Lower leg skin (tissue), 4 donors: Measurements from ENCODE around the gene KRT14. TPM values are rescaled to one million over a fixed set of nuclear protein-coding genes. Genes with fewer than 3 reads are reported as not detected.

Experiments
- DNase-seq, 2 donors: peaks; one replicate each; pipeline ENCODE4 v3.0.0-alpha.2; 2019; ENCODE audit warnings: low spot score in 2 of 2
- H3K4me3 ChIP-seq: fragments of 200-600 bp; sonication (generic); 2 replicates; pipeline ENCODE4 v1.5.1; 2017; ENCODE audit warnings: mild to moderate bottlenecking, low read depth; ENCODE audit not compliant: poor library complexity, severe bottlenecking
- POLR2A ChIP-seq, 2 donors: fragments of 450-650 bp; IDR thresholded peaks; one replicate each; pipeline ENCODE4 v1.6.1; 2016 to 2017; ENCODE audit warnings: antibody characterized with exemption in 2 of 2, mild to moderate bottlenecking in 1 of 2, moderate library complexity in 1 of 2
- WGBS, 2 donors: methylation state at CpG; one replicate each; pipeline ENCODE4 v1.1.5; 2018; 5-methylcytosine and 5-hydroxymethylcytosine counted together
- intact Hi-C: fragments of 100-400 bp; cut with DNase I; formaldehyde crosslinking; loops from one replicate; pipeline ENCODE4 v1.15.0; 2023; ENCODE audit warnings: low total_unique reads
- total RNA-seq, 4 donors: library from RNA; depleted of rRNA; stranded (reverse); fragments of >200 nt; gene quantifications; one replicate each; pipeline ENCODE4 v1.1.0, GENCODE V29; 2016
- TF ChIP-seq, protein P1 (sequence below), 3 donors: fragments of 450-650 bp; IDR thresholded peaks; one replicate each; pipeline ENCODE4 v1.5.1; 2016; ENCODE audit warnings: antibody characterized with exemption in 3 of 3, mild to moderate bottlenecking in 3 of 3, moderate library complexity in 2 of 3

Gene KRT14
- total RNA-seq, 4 donors from 2014 or later, result 4,210 to 7,487 (median 6,656) TPM

DNA sequence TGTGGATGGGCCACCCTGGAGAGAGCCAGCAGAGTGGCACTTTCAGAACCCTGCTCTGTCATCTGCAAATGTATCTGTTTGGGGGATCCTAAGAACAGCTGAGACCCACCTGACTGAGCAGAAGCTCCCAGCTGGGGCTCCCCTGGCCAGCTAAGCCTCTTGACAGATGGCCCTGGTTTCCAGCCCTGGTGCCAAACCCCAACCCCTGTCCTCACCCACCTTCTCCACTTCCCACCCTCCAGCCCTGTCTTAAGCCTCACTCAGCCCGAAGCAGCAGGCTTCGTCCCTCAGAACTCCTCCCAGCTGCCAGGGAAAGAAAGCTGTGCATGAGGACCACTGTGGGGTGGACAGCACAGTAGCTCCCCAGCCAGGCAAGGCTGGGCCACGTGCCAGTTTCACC is 11.4 kb downstream of the KRT14 start:
- intact Hi-C loops, result no loop called here
- no peak for TF ChIP-seq POLR2A (IDR thresholded peaks at IDR 0.05)
- TF ChIP-seq, protein P1, sequence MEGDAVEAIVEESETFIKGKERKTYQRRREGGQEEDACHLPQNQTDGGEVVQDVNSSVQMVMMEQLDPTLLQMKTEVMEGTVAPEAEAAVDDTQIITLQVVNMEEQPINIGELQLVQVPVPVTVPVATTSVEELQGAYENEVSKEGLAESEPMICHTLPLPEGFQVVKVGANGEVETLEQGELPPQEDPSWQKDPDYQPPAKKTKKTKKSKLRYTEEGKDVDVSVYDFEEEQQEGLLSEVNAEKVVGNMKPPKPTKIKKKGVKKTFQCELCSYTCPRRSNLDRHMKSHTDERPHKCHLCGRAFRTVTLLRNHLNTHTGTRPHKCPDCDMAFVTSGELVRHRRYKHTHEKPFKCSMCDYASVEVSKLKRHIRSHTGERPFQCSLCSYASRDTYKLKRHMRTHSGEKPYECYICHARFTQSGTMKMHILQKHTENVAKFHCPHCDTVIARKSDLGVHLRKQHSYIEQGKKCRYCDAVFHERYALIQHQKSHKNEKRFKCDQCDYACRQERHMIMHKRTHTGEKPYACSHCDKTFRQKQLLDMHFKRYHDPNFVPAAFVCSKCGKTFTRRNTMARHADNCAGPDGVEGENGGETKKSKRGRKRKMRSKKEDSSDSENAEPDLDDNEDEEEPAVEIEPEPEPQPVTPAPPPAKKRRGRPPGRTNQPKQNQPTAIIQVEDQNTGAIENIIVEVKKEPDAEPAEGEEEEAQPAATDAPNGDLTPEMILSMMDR (IDR thresholded peaks at IDR 0.05), result no peak
- DNase-seq, result no peak
- WGBS, 2 donors, result 58 to 75% methylated on average over 3 of the region's 3 CpGs
- H3K4me3 ChIP-seq, result no peak overlapping the region

- 53 to 66% methylated on average over 23 to 24 of the region's 24 CpGs for WGBS, 2 donors
- no peak for DNase-seq
- TF ChIP-seq POLR2A (IDR thresholded peaks at IDR 0.05), result no peak
- TF ChIP-seq, protein P1 (IDR thresholded peaks at IDR 0.05), result no peak
- H3K4me3 ChIP-seq, result no peak within 1 kb of the TSS
- intact Hi-C loops, result no loop called here
Observed at GRCh38 chr17:41571561-41572434, 14.9 kb downstream of the KRT14 start, which contains the start of gene KRT9. KRT9 (minus strand) TSS chr17:41572059; CDS start chr17:41571992, 67 bp downstream.

DNA sequence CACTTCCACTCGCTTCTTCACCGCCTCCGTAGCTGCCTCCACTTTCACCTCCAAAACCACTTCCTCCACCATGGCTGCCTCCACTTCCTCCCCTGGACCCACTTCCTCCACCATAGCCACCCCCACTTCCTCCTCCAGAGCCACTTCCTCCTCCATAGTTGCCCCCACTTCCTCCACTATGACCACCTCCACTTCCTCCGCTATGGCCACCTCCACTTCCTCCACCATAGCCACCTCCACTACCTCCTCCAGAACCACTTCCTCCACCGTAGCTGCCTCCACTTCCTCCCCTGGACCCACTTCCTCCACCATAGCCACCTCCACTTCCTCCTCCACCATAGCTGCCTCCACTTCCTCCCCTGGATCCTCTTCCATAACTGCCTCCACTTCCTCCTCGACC is 19.4 kb downstream of the KRT14 start:
- no peak overlapping the region for H3K4me3 ChIP-seq
- TF ChIP-seq POLR2A (IDR thresholded peaks at IDR 0.05), result no peak
- TF ChIP-seq, protein P1 (IDR thresholded peaks at IDR 0.05), result no peak
- 83 to 90% methylated on average over 6 of the region's 6 CpGs for WGBS, 2 donors
- intact Hi-C loops, result no loop called here
- no peak for DNase-seq

DNA sequence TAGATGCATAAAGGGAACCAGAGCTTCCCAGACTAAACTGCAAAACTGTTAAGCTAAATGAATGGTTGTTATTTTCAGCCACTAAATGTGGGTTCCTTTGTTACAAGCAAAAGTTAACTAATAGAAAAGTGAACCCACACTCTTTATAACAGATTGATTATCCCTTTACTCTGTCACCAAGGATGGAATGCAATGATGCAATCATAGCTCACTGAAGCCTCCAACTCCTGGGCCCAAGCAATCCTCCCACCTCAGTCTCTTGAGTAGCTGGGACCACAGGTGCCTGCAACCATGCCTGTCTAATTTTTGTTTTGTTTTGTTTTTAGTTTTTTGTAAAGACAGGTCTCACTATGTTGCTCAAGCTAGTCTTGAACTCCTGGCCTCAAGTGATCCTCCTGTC is 21.4 kb downstream of the KRT14 start:
- TF ChIP-seq, protein P1 (IDR thresholded peaks at IDR 0.05), result no peak
- no peak for TF ChIP-seq POLR2A (IDR thresholded peaks at IDR 0.05)
- intact Hi-C loops, result no loop called here
- no peak overlapping the region for H3K4me3 ChIP-seq
- no peak for DNase-seq

DNA sequence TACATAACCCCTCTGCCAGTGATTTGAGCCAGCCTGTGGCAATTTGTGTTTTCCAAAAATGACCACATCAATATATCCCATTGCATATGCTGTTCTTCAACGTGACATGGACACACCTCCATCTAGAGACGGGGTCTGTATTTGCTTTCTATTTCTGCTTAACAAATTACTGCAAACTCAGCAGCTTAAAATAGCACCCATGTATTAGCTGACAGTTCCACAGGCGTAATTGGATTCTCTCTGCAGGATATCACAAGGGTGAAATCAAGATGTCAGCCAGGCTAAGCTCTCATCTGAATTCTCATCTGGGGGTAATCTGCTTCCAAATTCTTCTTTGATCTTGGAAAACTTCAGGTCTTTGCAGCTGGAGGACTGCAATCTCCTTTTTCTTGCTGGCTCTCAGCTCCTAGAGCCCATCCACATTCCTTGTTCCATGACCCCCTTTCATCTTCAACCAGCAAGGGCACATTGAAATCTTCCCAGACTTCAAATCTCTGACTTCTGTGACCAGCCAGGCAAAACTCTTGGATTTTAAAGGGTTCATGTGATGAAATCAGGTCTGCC is 23.0 kb downstream of the KRT14 start:
- intact Hi-C loops, result no loop called here
- 44 to 46% methylated on average over 3 of the region's 3 CpGs for WGBS, 2 donors
- no peak for DNase-seq
- TF ChIP-seq POLR2A (IDR thresholded peaks at IDR 0.05), result no peak
- TF ChIP-seq, protein P1 (IDR thresholded peaks at IDR 0.05), result no peak
- H3K4me3 ChIP-seq, result no peak overlapping the region
